Activated CD4-positive, alpha-beta memory T cell treated with anti-CD3 and anti-CD28 coated beads, Interleukin-2, amount 10 ng/mL, durations not matched to agents 7 days and 5 days (primary cell): ENCODE data around the gene TTC28. TPM values are rescaled to one million over a fixed set of nuclear protein-coding genes. Genes with fewer than 3 reads are reported as not detected.
"Not testable (repeated sequence)": the region's sequence is repeated elsewhere in the genome, so short reads cannot be mapped to it uniquely, and the experiment has no call there.

Source experiments
- CTCF ChIA-PET: fragments of 350-600 bp; sonication (Branson Sonifier 250); formaldehyde crosslinking; loops from one replicate; lab custom pipeline; 2021; ENCODE audit warnings: antibody characterized with exemption, inconsistent platforms; lab: Charles Lee
- POLR2A ChIA-PET: fragments of 350-600 bp; sonication (Branson Sonifier 250); formaldehyde crosslinking; loops from one replicate; lab custom pipeline; 2021; ENCODE audit warnings: antibody characterized with exemption; lab: Charles Lee
- DNase-seq: peaks from one replicate; pipeline ENCODE4 v3.0.0-alpha.2; 2020
- H3K27ac Mint-ChIP-seq: one replicate; pipeline ENCODE4 v1.8.0; 2021; ENCODE audit warnings: mild to moderate bottlenecking, mixed read lengths
- H3K27me3 Mint-ChIP-seq: one replicate; pipeline ENCODE4 v1.8.0; 2021; ENCODE audit warnings: mixed read lengths
- H3K36me3 Mint-ChIP-seq: one replicate; pipeline ENCODE4 v1.8.0; 2021; ENCODE audit warnings: low read depth, mixed read lengths
- H3K4me1 Mint-ChIP-seq: one replicate; pipeline ENCODE4 v1.8.0; 2021; ENCODE audit warnings: mixed read lengths
- H3K4me3 Mint-ChIP-seq: one replicate; pipeline ENCODE4 v1.8.0; 2021; ENCODE audit warnings: mild to moderate bottlenecking, mixed read lengths
- H3K9me3 Mint-ChIP-seq: one replicate; pipeline ENCODE4 v1.8.0; 2021; ENCODE audit warnings: mixed read lengths
- total RNA-seq, 2 experiments: library from RNA; stranded (reverse); gene quantifications; one replicate each; pipeline ENCODE4 v1.2.3, GENCODE V29; 2021

The TTC28 gene
- total RNA-seq, 2 experiments from 2014 or later: 0.93 to 1.4 TPM

DNA sequence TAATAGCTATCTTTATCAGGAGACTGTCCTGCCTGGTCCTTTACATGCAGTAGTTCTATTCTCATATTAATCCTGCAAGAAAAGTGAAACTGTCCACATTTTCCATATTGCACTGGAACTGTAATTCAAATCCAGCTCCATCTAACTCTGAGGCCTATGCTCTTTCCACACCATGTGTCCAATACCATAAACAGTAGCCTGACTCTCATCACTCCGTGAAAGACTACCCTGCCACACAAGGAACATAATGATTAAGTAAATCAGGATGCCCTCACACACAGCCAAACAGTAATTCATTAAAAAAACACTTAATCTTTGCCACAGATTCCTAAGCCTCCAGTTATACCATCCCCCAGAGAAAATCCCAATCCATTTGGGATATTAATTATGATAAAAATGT, 475.3 kb downstream of the TTC28 start:
- Mint-ChIP-seq H3K27me3 (peaks cover 2% of the 10 kb centered on the region), H3K27ac (no peak overlapping the region), H3K36me3 (no peaks in the 10 kb centered on the region), H3K4me3 (no peak overlapping the region), H3K4me1 (no peaks in the 10 kb centered on the region), H3K9me3 (no peaks in the 10 kb centered on the region)
- POLR2A ChIA-PET: no interaction called here
- CTCF ChIA-PET: no interaction called here
- no peak for DNase-seq

DNA sequence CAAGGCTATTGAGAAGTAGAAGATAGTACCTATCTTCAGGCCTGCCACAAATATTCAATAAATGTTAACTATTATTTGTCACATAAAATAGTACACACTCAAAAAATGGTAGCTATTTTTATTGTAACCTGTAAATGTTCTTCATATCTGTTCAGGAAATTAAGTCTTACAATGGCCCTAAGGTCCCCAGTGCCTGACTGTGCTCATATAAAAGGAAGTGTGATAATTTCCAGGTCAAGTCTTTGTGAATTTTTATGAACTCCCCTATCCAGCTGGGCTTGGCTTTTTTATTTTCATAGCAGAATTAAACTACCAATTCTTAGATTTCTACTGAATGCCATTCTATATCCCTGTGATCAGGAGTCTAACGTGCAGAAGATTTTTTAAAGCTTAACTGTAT, 476.4 kb downstream of the TTC28 start:
- ChIA-PET CTCF (no interaction called here), POLR2A (no interaction called here)
- Mint-ChIP-seq H3K36me3 (no peaks in the 10 kb centered on the region), H3K27me3 (peaks cover 2% of the 10 kb centered on the region), H3K9me3 (no peaks in the 10 kb centered on the region), H3K27ac (no peak overlapping the region), H3K4me3 (no peak overlapping the region), H3K4me1 (no peaks in the 10 kb centered on the region)
- DNase-seq: no peak

DNA sequence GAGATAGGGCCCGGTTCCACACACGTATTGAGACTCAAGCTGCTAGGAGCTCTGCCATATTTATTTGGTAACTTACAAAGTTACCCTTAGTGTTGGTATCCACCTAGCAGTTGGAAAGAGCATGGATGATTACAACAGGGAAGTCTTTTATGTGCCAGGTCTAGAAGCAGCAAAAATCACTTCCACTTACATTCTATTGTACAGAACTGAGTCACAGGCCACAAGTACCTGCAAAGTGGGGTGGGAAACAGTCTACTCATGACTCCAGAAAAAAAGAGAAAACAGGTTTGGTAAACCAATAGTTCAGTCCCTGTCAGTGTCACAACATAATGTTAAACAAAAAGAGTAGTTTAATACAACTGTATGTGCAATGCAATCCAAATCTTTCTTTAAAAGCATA, 480.9 kb downstream of the TTC28 start:
- Mint-ChIP-seq H3K4me1 (no peaks in the 10 kb centered on the region), H3K27ac (no peak overlapping the region), H3K27me3 (no peaks in the 10 kb centered on the region), H3K4me3 (no peak overlapping the region), H3K9me3 (peaks cover 2% of the 10 kb centered on the region), H3K36me3 (no peaks in the 10 kb centered on the region)
- no peak for DNase-seq
- CTCF ChIA-PET: no interaction called here
- POLR2A ChIA-PET: no interaction called here

DNA sequence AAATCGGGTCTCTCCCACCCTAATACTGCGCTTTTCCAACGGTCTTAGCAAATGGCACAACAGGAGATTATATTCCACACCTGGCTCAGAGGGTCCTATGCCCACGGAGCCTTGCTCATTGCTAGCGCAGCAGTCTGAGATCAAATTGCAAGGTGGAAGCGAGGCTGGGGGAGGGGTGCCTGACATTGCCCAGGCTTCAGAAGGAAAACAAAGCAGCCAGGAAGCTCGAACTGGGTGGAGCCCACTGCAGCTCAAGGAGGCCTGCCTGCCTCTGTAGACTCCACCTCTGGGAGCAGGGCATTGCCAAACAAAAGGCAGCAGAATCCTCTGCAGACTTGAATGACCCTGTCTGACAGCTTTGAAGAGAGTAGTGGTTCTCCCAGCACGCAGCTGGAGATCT, 488.1 kb downstream of the TTC28 start:
- DNase-seq, CTCF ChIA-PET, H3K36me3 Mint-ChIP-seq, POLR2A ChIA-PET, H3K27me3 Mint-ChIP-seq, H3K27ac Mint-ChIP-seq, H3K4me3 Mint-ChIP-seq, H3K4me1 Mint-ChIP-seq, H3K9me3 Mint-ChIP-seq: not testable (repeated sequence)

DNA sequence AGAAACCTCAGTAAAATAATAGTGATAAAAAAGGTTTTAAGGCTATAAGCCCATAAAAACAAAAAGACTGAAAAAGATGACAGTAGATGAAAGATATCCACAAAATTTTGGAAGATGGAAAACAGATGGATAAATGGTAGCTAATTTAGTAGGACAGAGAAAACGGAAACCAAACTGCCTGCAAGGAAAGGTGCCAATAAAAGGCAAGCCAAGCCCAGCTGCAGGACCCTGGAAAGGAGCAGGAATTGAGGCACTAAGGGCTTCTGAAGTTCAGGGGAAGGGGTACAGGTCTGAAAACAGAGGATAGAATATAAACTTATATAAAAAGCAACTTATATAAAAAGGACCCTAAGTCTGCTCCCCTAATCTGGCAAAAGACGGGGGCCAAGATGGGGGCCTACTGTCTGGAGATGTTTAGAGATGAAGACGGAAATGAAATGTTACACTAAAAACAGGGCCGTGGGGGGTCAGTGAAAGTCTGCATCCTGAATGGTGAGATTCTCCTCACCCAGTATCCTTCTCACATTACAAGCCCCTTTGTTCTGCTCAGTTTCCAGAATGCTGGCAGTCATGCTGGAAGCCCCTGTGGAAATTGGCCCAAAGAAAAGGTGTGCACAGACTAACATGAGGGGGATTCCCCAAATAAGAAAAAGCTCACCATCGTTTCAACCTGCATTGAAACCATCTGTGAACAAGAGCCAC, 491.3 kb downstream of the TTC28 start:
- Mint-ChIP-seq H3K27me3 (peaks cover 16% of the 10 kb centered on the region), H3K9me3 (no peaks in the 10 kb centered on the region), H3K4me3 (no peak overlapping the region), H3K36me3 (no peaks in the 10 kb centered on the region), H3K4me1 (no peaks in the 10 kb centered on the region), H3K27ac (no peak overlapping the region)
- ChIA-PET POLR2A (no interaction called here), CTCF (no interaction called here)
- DNase-seq: no peak

DNA sequence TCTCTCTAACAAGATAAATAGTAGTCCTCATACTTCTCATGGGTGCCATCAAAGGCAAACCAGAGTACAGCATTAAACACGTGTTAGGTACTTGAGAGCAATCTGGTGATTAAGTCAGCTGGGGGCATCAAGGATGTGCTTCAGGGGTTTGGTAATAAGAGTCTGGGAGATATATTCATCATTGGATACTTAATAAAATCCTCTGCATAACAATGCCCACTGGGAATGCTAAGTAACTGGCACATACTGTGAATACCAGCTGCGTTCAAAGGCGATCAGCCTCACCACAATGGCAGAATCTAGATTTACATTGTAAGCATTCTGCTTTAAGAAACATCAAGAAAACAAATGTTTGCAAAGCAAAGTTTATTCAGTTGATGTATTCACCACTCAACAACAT, 492.0 kb downstream of the TTC28 start:
- Mint-ChIP-seq H3K27ac (no peak overlapping the region), H3K9me3 (no peaks in the 10 kb centered on the region), H3K4me1 (no peaks in the 10 kb centered on the region), H3K4me3 (no peak overlapping the region), H3K27me3 (peaks cover 16% of the 10 kb centered on the region), H3K36me3 (no peaks in the 10 kb centered on the region)
- CTCF ChIA-PET: no interaction called here
- no peak for DNase-seq
- POLR2A ChIA-PET: no interaction called here

DNA sequence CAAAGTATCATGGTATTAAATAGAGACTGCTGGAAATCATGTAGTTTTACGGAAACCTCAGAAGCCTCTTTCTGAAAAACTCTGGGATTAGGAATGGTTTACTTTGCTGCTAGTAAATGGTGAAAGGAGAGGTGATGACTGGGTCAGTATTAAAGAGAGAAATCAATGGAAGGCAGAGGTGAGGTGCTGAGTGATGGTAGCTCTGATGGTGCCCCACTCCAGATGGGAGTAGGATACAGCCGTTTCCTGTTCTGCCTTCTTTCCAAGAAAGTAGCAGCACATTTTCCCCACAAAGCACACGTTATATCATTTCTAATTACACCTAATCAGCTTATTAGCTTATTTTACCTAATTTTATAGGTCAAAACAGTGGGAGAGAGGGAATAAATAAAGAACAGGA, 493.0 kb downstream of the TTC28 start:
- no peaks in the 10 kb centered on the region for H3K36me3 Mint-ChIP-seq
- no peak overlapping the region for H3K27ac Mint-ChIP-seq
- no peaks in the 10 kb centered on the region for H3K4me1 Mint-ChIP-seq
- ChIA-PET CTCF (no interaction called here), POLR2A (no interaction called here)
- H3K27me3 Mint-ChIP-seq: peaks cover 16% of the 10 kb centered on the region
- H3K4me3 Mint-ChIP-seq: no peak overlapping the region
- no peak for DNase-seq
- no peaks in the 10 kb centered on the region for H3K9me3 Mint-ChIP-seq

DNA sequence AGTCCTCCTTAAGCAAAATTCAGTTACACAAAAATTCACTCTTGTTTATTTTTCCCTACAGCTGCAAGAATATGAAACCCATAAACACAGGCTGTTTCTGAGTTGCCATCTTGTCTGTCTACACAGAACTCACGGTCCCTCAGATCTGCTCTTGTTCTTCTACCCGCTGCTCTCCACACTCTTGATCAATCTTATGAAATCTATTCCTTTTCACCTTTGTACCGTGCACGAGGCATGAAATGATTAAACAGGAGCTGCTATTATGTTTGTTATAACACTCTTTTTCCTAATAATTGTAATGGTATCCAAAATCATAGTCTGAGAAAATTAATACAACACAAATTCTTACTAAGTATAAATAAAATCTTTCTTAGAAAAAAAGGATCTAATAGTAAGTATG, 494.5 kb downstream of the TTC28 start:
- Mint-ChIP-seq H3K27ac (no peak overlapping the region), H3K9me3 (no peaks in the 10 kb centered on the region), H3K4me1 (no peaks in the 10 kb centered on the region), H3K27me3 (peaks cover 16% of the 10 kb centered on the region), H3K4me3 (no peak overlapping the region), H3K36me3 (no peaks in the 10 kb centered on the region)
- DNase-seq: no peak
- CTCF ChIA-PET: no interaction called here
- POLR2A ChIA-PET: no interaction called here

DNA sequence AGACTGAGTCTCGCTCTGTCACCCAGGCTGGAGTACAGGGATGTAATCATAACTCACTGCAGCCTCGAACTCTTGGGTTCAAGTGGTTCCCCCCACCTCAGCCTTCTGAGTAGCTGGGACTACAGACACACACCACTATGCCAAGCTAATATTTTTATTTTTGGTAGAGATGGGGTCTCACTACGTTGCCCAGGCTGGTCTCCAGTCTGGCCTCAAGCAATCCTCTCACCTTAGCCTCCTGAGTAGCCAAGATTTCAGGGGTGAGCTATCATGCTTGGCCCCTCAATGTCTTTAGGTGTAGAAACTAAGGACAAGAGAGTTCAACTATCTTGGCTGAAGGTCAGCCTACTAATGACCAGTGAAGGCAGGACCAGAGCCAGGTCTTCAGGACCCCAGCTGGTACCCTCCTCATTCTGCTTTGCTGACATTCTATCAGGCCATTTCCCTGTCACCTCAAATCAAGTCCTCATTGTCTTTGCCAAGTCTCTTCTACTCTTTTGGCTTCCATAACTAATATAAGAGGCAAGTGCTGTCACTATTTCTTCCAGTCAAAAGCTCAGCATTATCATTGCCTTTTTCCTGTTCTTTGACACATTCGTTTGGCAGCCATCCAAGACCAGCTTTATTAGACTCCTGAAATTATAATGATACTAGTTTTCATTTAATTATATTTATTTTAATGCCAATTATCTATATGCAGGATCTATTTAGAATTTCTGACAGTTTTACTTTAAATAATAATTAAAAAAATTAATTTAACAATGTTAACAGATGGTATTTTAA, 496.4 kb downstream of the TTC28 start:
- Mint-ChIP-seq H3K27ac (no peak overlapping the region), H3K4me1 (no peaks in the 10 kb centered on the region), H3K4me3 (no peak overlapping the region), H3K9me3 (no peaks in the 10 kb centered on the region), H3K36me3 (no peaks in the 10 kb centered on the region), H3K27me3 (peaks cover 11% of the 10 kb centered on the region)
- POLR2A ChIA-PET: no interaction called here
- CTCF ChIA-PET: interaction anchor here (0.6 kb wide), 1 partner anchor 1313 kb away, joined by 3 read pairs; no protein-coding TSS in a partner anchor
- DNase-seq: no peak

DNA sequence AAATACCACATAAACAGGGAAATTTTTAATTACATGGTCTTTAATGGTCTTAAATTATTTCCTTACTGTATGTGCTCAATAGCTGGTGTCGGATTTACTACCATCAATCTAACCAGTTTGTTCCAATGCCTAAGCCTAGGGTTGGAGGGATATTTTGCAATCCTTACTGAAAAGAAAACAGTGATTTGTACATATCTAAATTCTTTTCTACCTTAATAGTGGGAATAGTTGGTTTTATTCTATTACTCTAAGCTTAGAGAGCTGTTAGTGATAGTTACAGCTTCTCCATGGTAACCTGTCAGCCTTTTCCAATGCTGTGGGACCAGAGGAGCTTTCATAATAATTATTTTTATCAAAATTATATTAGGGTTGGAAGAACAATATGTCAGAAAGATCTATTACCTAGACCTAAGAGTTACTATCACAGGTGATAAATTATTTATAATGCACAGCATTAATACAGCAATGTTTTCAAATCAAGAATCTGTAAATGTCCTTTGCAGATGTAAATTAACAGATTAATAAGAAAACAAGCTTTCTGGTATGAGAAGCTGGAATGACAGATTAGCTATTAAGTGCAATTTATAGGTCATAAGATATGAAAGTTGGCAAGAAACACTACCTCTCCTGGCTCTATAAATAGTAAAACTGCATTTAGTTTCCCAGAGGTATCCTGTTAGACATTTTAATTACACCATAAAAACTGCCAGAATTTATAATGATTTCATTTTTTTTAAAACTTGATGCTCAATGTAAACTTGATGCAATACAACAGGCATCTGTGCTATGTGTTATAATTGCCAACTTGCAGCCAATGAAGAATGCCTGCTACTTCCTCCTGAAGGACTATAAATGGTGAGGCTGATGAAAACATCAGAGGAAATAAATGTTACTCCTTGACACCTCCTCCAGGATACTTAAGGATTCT, 498.6 kb downstream of the TTC28 start:
- Mint-ChIP-seq H3K4me3 (no peak overlapping the region), H3K9me3 (no peaks in the 10 kb centered on the region), H3K4me1 (no peaks in the 10 kb centered on the region), H3K27ac (no peak overlapping the region), H3K27me3 (peaks cover 9% of the 10 kb centered on the region), H3K36me3 (no peaks in the 10 kb centered on the region)
- no peak for DNase-seq
- ChIA-PET CTCF (interaction anchor here (0.5 kb wide), 1 partner anchor 28 kb away, joined by 3 read pairs; no protein-coding TSS in a partner anchor), POLR2A (no interaction called here)

DNA sequence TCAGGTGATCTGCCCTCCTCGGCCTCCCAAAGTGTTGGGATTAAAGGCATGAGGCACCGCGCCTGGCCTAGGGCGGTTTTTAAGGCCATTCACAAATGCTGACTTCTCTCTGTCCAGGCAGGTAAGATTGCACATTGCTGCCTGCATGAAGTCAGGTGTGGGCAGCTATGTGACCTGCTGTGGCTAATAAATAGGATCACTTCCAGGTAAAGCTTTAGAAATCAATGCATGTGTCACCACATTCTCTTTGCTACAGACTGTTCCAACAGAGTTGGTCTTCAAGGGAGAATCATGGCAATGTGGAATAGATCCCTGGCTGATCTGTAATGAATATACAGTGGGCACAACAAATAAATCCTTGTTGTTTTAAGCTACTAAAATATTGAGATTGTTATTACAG, 500.2 kb downstream of the TTC28 start:
- POLR2A ChIA-PET: interaction anchor here (0.5 kb wide), 1 partner anchor 796 kb away, joined by 3 read pairs; no protein-coding TSS in a partner anchor
- CTCF ChIA-PET: no interaction called here
- no peak overlapping the region for H3K27ac Mint-ChIP-seq
- no peaks in the 10 kb centered on the region for H3K9me3 Mint-ChIP-seq
- peaks cover 5% of the 10 kb centered on the region for H3K27me3 Mint-ChIP-seq
- no peaks in the 10 kb centered on the region for H3K36me3 Mint-ChIP-seq
- no peak overlapping the region for H3K4me3 Mint-ChIP-seq
- DNase-seq: no peak
- no peaks in the 10 kb centered on the region for H3K4me1 Mint-ChIP-seq

DNA sequence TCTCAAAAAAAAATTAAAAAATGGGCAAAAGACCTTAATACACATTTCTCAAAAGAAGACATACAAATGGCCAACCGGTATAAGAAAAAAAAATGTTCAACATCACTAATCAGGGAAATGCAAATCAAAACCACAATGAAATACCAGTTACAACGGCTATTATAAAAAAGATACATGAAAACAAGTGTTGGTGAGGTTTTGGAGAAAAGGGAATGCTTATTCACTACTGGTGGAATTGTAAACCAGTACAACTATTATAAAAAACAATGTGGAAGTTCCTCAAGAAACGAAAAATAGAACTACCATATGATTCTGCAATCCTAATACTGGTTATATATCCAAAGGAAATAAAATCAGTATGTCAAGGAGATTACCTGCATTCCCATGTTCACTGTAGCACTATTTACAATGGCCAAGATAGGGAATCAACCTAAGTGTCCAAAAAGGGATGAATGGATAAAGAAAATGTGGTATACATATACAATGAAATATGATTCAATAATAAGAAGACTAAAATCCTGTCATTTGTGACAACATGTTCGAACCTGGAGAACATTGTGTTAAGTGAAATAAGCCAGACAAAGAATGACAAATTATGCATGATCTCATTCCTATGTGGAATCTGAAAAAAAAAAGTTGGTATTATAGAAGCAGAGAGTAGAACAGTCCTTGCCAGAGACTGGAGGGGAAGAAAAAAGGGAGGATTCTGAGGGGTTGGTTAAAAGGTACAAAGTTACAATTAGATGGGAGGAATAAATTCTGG, 503.7 kb downstream of the TTC28 start:
- Mint-ChIP-seq H3K27me3 (peaks cover 5% of the 10 kb centered on the region), H3K36me3 (no peaks in the 10 kb centered on the region), H3K9me3 (no peaks in the 10 kb centered on the region), H3K4me1 (no peaks in the 10 kb centered on the region), H3K27ac (no peak overlapping the region), H3K4me3 (no peak overlapping the region)
- ChIA-PET CTCF (no interaction called here), POLR2A (no interaction called here)
- no peak for DNase-seq
